GM12891 (cell line): ENCODE data around the gene BICC1.

Experiments
- PAX5 ChIP-seq: IDR thresholded peaks from 2 replicates; pipeline ENCODE4 v1.6.1; 2011; ENCODE audit warnings: low read length, moderate library complexity, mild to moderate bottlenecking; ENCODE audit not compliant: insufficient read depth, severe bottlenecking
- POLR2A ChIP-seq: IDR thresholded peaks from 2 replicates; pipeline ENCODE4 v1.6.1; 2011; ENCODE audit warnings: low read depth, low read length, control low read depth
- POLR2AphosphoS5 ChIP-seq: IDR thresholded peaks from 2 replicates; pipeline ENCODE4 v1.6.1; 2011; ENCODE audit warnings: low read depth, low read length, control low read depth
- POU2F2 ChIP-seq: IDR thresholded peaks from 2 replicates; pipeline ENCODE4 v1.6.1; 2011; ENCODE audit warnings: low read depth, mild to moderate bottlenecking, control low read depth, low read length, moderate library complexity
- SPI1 ChIP-seq: IDR thresholded peaks from 2 replicates; pipeline ENCODE4 v1.6.1; 2011; ENCODE audit warnings: low read depth, low read length, control low read depth
- TAF1 ChIP-seq: IDR thresholded peaks from 2 replicates; pipeline ENCODE4 v1.6.1; 2011; ENCODE audit warnings: low read depth, low read length, control low read depth

- TF ChIP-seq POLR2A (no peak), POLR2AphosphoS5 (no peak), PAX5 (no peak), TAF1 (no peak), POU2F2 (no peak), SPI1 (no peak)
These were observed 184.1 kb downstream of the BICC1 start for GRCh38 chr10:58696736-58697135.
